GM13976 (cell line): Measurements from ENCODE around the gene TBATA.
A peak's percentile ranks its signal among the peaks of the same experiment; 100 is the strongest.

Source experiments
- DNase-seq: peaks from one replicate; pipeline ENCODE4 v3.0.0; 2012; ENCODE audit warnings: low spot score
- CTCF ChIP-seq: IDR thresholded peaks from 2 replicates; pipeline ENCODE4 v1.5.1; 2012; ENCODE audit warnings: borderline replicate concordance, mild to moderate bottlenecking; ENCODE audit not compliant: insufficient read depth; ENCODE audit errors: extremely low read depth, missing control alignments, control extremely low read depth
- in situ Hi-C: fragments of 300-500 bp; cut with MboI; formaldehyde crosslinking; loops from one replicate; pipeline ENCODE4 v1.12.0; 2022; ENCODE audit warnings: low sequenced_read_pairs, mixed read lengths, inconsistent platforms; ENCODE audit not compliant: unreplicated experiment

TBATA gene

GRCh38 chr10:70776455-70777005 is 8.6 kb downstream of the TBATA start:
- peak; percentile 13 for DNase-seq
- no peak for TF ChIP-seq CTCF
- in situ Hi-C loops, result no loop called here

GRCh38 chr10:70775679-70776454 is 9.3 kb downstream of the TBATA start:
- TF ChIP-seq CTCF, result no peak
- peak; percentile 21 for DNase-seq
- in situ Hi-C loops, result no loop called here

- TF ChIP-seq CTCF, result no peak
- in situ Hi-C loops, result loop anchor here (25.0 kb wide), 1 partner anchor 313 kb away; no protein-coding TSS in a partner anchor
- peak; percentile 16 for DNase-seq
Measured at GRCh38 chr10:70774810-70775678, 10.1 kb downstream of the TBATA start.

- in situ Hi-C loops, result loop anchor here (25.0 kb wide), 1 partner anchor 312 kb away; no protein-coding TSS in a partner anchor
- no peak for TF ChIP-seq CTCF
- peak; percentile 27 for DNase-seq
Measured at GRCh38 chr10:70773965-70774809, 11.0 kb downstream of the TBATA start.

GRCh38 chr10:70773461-70773860 is 11.7 kb downstream of the TBATA start:
- DNase-seq, result no peak
- in situ Hi-C loops, result loop anchor here (25.0 kb wide), 1 partner anchor 311 kb away; no protein-coding TSS in a partner anchor

More at GRCh38 chr10:70773461-70773860, 11.7 kb downstream of the TBATA start:
- TF ChIP-seq CTCF, result no peak
